Hepatocyte (in vitro differentiated cells): ENCODE results near the gene MCAT. TPM values are rescaled to one million over a fixed set of nuclear protein-coding genes. Genes with fewer than 3 reads are reported as not detected.
"Not testable (repeated sequence)": the region's sequence is repeated elsewhere in the genome, so short reads cannot be mapped to it uniquely, and the experiment has no call there.

ENCODE experiments used
- DNase-seq: peaks from one replicate; pipeline ENCODE4 v3.0.0-alpha.2; 2016; ENCODE audit warnings: low spot score
- H2AFZ ChIP-seq: fragments of 200-600 bp; sonication (generic); 2 replicates; pipeline ENCODE4 v1.6.0; 2016; ENCODE audit warnings: antibody characterized with exemption, mild to moderate bottlenecking
- H3K27ac ChIP-seq: fragments of 200-600 bp; sonication (generic); 2 replicates; pipeline ENCODE4 v1.5.1; 2016; ENCODE audit warnings: mild to moderate bottlenecking
- H3K27me3 ChIP-seq: fragments of 200-600 bp; sonication (generic); 2 replicates; pipeline ENCODE4 v1.6.1; 2016
- H3K36me3 ChIP-seq: fragments of 200-600 bp; sonication (generic); replicated peaks from 2 replicates; pipeline ENCODE4 v1.5.1; 2016; ENCODE audit warnings: low read depth; ENCODE audit not compliant: insufficient read depth
- H3K4me1 ChIP-seq: fragments of 200-600 bp; sonication (generic); 2 replicates; pipeline ENCODE4 v1.5.1; 2016; ENCODE audit warnings: mild to moderate bottlenecking, moderate library complexity; ENCODE audit not compliant: insufficient read depth
- H3K4me2 ChIP-seq: fragments of 200-600 bp; sonication (generic); 2 replicates; pipeline ENCODE4 v1.6.0; 2016
- H3K4me3 ChIP-seq: fragments of 200-600 bp; sonication (generic); 2 replicates; pipeline ENCODE4 v1.5.1; 2016; ENCODE audit warnings: mild to moderate bottlenecking
- H3K79me2 ChIP-seq: fragments of 200-600 bp; sonication (generic); 2 replicates; pipeline ENCODE4 v1.6.0; 2017; ENCODE audit warnings: mild to moderate bottlenecking
- H3K9me2 ChIP-seq: fragments of 200-600 bp; sonication (generic); replicated peaks from 2 replicates; pipeline ENCODE4 v1.6.0; 2017; ENCODE audit warnings: mild to moderate bottlenecking; ENCODE audit not compliant: insufficient read depth
- H3K9me3 ChIP-seq: fragments of 200-600 bp; sonication (generic); 2 replicates; pipeline ENCODE4 v1.5.1; 2016; ENCODE audit warnings: low read depth, mild to moderate bottlenecking
- H4K20me1 ChIP-seq: fragments of 200-600 bp; sonication (generic); 2 replicates; pipeline ENCODE4 v1.6.0; 2016; ENCODE audit warnings: mild to moderate bottlenecking; ENCODE audit not compliant: insufficient read depth, poor library complexity, severe bottlenecking
- CTCF ChIP-seq: fragments of 200-600 bp; sonication (generic); IDR thresholded peaks from 2 replicates; pipeline ENCODE4 v1.5.1; 2016; ENCODE audit warnings: antibody characterized with exemption, mild to moderate bottlenecking; ENCODE audit not compliant: poor library complexity
- EZH2 ChIP-seq: fragments of 200-600 bp; sonication (generic); IDR thresholded peaks from 2 replicates; pipeline ENCODE4 v1.6.1; 2016; ENCODE audit warnings: antibody characterized with exemption, mild to moderate bottlenecking, borderline replicate concordance
- EZH2phosphoT487 ChIP-seq: fragments of 200-600 bp; sonication (generic); IDR thresholded peaks from one replicate; pipeline ENCODE4 v1.6.1; 2018; ENCODE audit warnings: antibody characterized with exemption, mild to moderate bottlenecking, low read depth, moderate library complexity; ENCODE audit not compliant: unreplicated experiment, severe bottlenecking
- WGBS: methylation state at CpG from one replicate; pipeline ENCODE4 v1.1.6; 2016; ENCODE audit warnings: low lambda C conversion rate; ENCODE audit errors: missing lambda C conversion rate; 5-methylcytosine and 5-hydroxymethylcytosine counted together
- polyA plus RNA-seq: library from polyadenylated mRNA; unstranded; fragments of >200 nt; fragmentation: Nextera tagmentation; extraction: Ambion mirVana; gene quantifications from 2 replicates; pipeline ENCODE4 v1.2.1, GENCODE V29; 2016
- total RNA-seq: library from RNA; depleted of rRNA; stranded (reverse); fragments of >200 nt; gene quantifications from 2 replicates; pipeline ENCODE4 v1.2.3, GENCODE V29; 2014

MCAT gene
- total and polyA plus RNA-seq, 2 experiments from 2014 or later: 16.9 to 24.9 TPM

- H3K9me3 ChIP-seq, H3K9me2 ChIP-seq, H4K20me1 ChIP-seq, H3K4me3 ChIP-seq, H3K36me3 ChIP-seq, H3K27me3 ChIP-seq, H2AFZ ChIP-seq, H3K79me2 ChIP-seq: not testable (repeated sequence)
- peak; percentile 92 for DNase-seq
- peak; percentile 99 for TF ChIP-seq EZH2phosphoT487
- 25% methylated on average over 15 of the region's 15 CpGs for WGBS
- peaks cover 12% of the 10 kb centered on the region for H3K4me1 ChIP-seq
- peak overlapping the region; percentile 68 for H3K27ac ChIP-seq
- peak overlapping the region; percentile 50 for H3K4me2 ChIP-seq
These were observed 39.1 kb downstream of the MCAT start for GRCh38 chr22:43104056-43104625.

- TF ChIP-seq CTCF (no peak), EZH2 (no peak), EZH2phosphoT487 (no peak)
- no peak overlapping the region for H3K4me3 ChIP-seq
- no peaks in the 10 kb centered on the region for H4K20me1 ChIP-seq
- no peaks in the 10 kb centered on the region for H3K9me2 ChIP-seq
- H3K9me3 ChIP-seq: no peaks in the 10 kb centered on the region
- no peak for DNase-seq
- no peak overlapping the region for H2AFZ ChIP-seq
- 60% methylated on average over 7 of the region's 7 CpGs for WGBS
- H3K4me2 ChIP-seq: no peak overlapping the region
- H3K79me2 ChIP-seq: no peaks in the 10 kb centered on the region
- no peaks in the 10 kb centered on the region for H3K27me3 ChIP-seq
- no peak overlapping the region for H3K27ac ChIP-seq
- peaks cover 12% of the 10 kb centered on the region for H3K4me1 ChIP-seq
- no peaks in the 10 kb centered on the region for H3K36me3 ChIP-seq
These were observed 41.9 kb downstream of the MCAT start for GRCh38 chr22:43101306-43101705.

GRCh38 chr22:43100225-43100624 lies 43.0 kb downstream of the MCAT start:
- DNase-seq: no peak
- no peaks in the 10 kb centered on the region for H3K9me3 ChIP-seq
- H4K20me1 ChIP-seq: no peaks in the 10 kb centered on the region
- peak overlapping the region; percentile 69 for H3K27ac ChIP-seq
- no peaks in the 10 kb centered on the region for H3K9me2 ChIP-seq
- H3K4me1 ChIP-seq: peaks cover 12% of the 10 kb centered on the region
- TF ChIP-seq EZH2: no peak
- TF ChIP-seq CTCF: no peak
- TF ChIP-seq EZH2phosphoT487: no peak
- WGBS: 42% methylated on average over 5 of the region's 5 CpGs
- no peak overlapping the region for H3K4me2 ChIP-seq
- H3K4me3 ChIP-seq: no peak overlapping the region
- no peaks in the 10 kb centered on the region for H3K36me3 ChIP-seq
- no peaks in the 10 kb centered on the region for H3K79me2 ChIP-seq
- H3K27me3 ChIP-seq: no peaks in the 10 kb centered on the region
- H2AFZ ChIP-seq: no peak overlapping the region

GRCh38 chr22:43099095-43099494 lies 44.1 kb downstream of the MCAT start:
- WGBS: 86% methylated on average over 4 of the region's 4 CpGs
- no peak for DNase-seq
- TF ChIP-seq EZH2phosphoT487 (no peak), EZH2 (no peak), CTCF (no peak)

More at GRCh38 chr22:43099095-43099494, 44.1 kb downstream of the MCAT start:
- Histone ChIP-seq H3K27me3 (no peaks in the 10 kb centered on the region), H3K4me1 (peaks cover 5% of the 10 kb centered on the region), H3K9me3 (no peaks in the 10 kb centered on the region), H3K4me2 (no peak overlapping the region), H4K20me1 (no peaks in the 10 kb centered on the region), H3K79me2 (no peaks in the 10 kb centered on the region), H2AFZ (no peak overlapping the region), H3K36me3 (no peaks in the 10 kb centered on the region), H3K27ac (no peak overlapping the region), H3K4me3 (no peak overlapping the region), H3K9me2 (no peaks in the 10 kb centered on the region)
